ENCODE data around the gene MRGPRG. TPM values are rescaled to one million over a fixed set of nuclear protein-coding genes. Genes with fewer than 3 reads are reported as not detected.

Gene MRGPRG
- total RNA-seq, 1 experiment from 2014 or later = not detected

DNA sequence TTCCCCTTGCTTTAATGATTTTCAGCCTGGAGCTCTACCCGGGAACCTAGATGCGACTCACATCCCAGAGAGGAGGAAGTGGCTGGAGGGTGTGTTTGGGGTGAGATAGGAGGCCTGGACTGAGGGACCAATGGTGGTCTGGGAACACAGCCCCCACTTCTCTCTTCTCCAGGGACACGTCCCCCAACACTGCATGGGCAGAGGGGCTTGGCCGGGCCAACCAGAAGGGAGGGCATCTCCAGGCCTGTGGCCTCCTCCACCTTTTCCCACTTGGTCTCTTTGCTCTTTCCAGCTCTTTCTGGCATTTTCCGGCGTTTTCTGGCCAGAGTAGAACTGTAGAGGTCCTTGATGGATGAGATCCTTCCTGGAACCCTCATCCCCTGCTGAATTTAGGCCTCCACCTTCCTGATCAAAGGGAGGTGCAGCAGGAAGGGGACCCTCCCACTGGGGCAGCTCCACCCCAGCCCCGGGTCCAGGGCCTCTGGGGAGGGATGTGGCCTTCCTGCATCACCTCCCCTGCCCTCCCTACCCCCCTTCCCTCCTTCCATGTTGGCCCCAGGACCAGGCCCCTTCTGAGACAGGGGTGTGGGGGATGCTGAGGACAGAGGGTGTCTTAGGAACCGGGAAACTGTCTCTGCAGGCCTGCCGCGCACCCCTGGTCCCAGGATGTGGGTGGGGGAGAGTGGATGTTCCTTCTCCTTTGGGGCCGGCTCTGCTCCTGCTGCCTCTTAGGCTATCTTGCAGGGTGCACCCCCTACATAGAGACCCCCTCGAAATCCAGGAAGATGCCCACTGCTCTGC is 24.4 kb downstream of the MRGPRG start:
- Histone ChIP-seq H3K36me3 (ENCODE audit: insufficient read depth, low read length, poor library complexity, severe bottlenecking) (no peaks in the 10 kb centered on the region), H3K27me3 (replicated peaks; ENCODE audit: insufficient read depth, low read depth, low read length, poor library complexity) (no peaks in the 10 kb centered on the region), H3K9me3 (ENCODE audit: low read depth, low read length, poor library complexity, severe bottlenecking) (no peaks in the 10 kb centered on the region), H3K4me3 (ENCODE audit: low read depth, low read length, poor library complexity, severe bottlenecking) (no peak overlapping the region), H3K27ac (ENCODE audit: low read depth, low read length, poor library complexity, severe bottlenecking) (no peak overlapping the region), H3K4me1 (ENCODE audit: insufficient read depth, low read length, poor library complexity, severe bottlenecking) (no peaks in the 10 kb centered on the region)
- TF ChIP-seq EZH2 (IDR thresholded peaks at IDR 0.05; ENCODE audit: borderline replicate concordance, low read depth, low read length, poor library complexity, severe bottlenecking) = no peak
- no peak for TF ChIP-seq CTCF (conservative IDR thresholded peaks at IDR 0.05; ENCODE audit: low read depth, low read length)
- POLR2A ChIA-PET (ENCODE audit: low non-redundant PET) = no interaction called here
- no TSS peak for BruUV-seq (replicated peaks)
- CTCF ChIA-PET = no interaction called here
- intact Hi-C loops (cut with micrococcal nuclease; ENCODE audit: unreplicated experiment) = no loop called here
- no peak for DNase-seq (ENCODE audit: low spot score)

GRCh38 chr11:3193373-3194015 is 25.1 kb downstream of the MRGPRG start:
- Histone ChIP-seq H3K4me1 (ENCODE audit: insufficient read depth, low read length, poor library complexity, severe bottlenecking) (no peaks in the 10 kb centered on the region), H3K4me3 (ENCODE audit: low read depth, low read length, poor library complexity, severe bottlenecking) (no peak overlapping the region), H3K27me3 (replicated peaks; ENCODE audit: insufficient read depth, low read depth, low read length, poor library complexity) (no peaks in the 10 kb centered on the region), H3K27ac (ENCODE audit: low read depth, low read length, poor library complexity, severe bottlenecking) (no peak overlapping the region), H3K9me3 (ENCODE audit: low read depth, low read length, poor library complexity, severe bottlenecking) (no peaks in the 10 kb centered on the region), H3K36me3 (ENCODE audit: insufficient read depth, low read length, poor library complexity, severe bottlenecking) (no peaks in the 10 kb centered on the region)
- TF ChIP-seq EZH2 (IDR thresholded peaks at IDR 0.05; ENCODE audit: borderline replicate concordance, low read depth, low read length, poor library complexity, severe bottlenecking) (no peak), CTCF (conservative IDR thresholded peaks at IDR 0.05; ENCODE audit: low read depth, low read length) (no peak)
- BruUV-seq (replicated peaks) = no TSS peak
- intact Hi-C loops (cut with micrococcal nuclease; ENCODE audit: unreplicated experiment) = no loop called here
- no peak for DNase-seq (ENCODE audit: low spot score)
- ChIA-PET POLR2A (ENCODE audit: low non-redundant PET) (no interaction called here), CTCF (no interaction called here)

DNA sequence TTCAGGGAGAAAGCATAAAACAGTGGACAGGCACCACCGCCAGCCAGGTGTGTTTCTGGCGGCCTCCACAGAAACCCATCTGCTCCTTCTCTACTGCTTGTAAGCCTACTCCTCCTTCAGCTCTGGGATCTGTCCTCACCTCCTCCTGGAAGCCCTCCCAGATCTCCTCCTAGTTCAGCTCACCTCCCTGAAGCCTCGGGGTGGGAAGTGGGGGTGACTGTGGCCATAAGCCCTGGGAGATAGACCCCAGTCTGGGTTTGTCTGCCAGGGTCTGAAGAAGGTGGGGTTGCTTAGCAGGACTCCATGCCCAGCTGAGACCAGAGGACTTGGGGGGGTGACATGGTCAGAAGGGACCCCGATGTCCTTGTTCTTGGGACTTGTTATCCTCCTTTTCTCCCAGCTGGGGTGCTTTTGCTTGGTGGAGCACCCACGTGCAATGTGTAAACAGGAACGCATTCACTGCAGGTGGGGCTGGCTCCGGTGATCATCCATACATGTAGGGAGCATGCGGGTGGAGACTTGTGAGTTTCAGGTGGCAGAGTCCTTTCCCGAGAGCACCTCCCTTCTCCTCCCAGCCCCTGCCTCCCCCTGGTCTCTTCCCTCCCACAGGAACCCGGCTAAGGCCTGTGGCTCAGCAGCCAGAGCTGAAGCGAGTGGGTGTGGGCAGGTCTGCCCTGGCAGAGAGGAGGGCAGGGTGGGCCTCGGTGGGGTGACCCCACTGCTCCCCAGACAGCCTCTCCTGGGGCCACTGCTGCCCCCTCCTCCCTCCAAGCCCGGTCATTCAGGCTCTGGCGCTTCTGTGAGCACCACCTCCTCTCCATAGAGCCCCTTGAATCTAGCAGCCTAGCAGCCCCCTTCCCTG is 25.9 kb downstream of the MRGPRG start:
- BruUV-seq (replicated peaks) = no TSS peak
- H3K27ac ChIP-seq (ENCODE audit: low read depth, low read length, poor library complexity, severe bottlenecking) = no peak overlapping the region
- H3K36me3 ChIP-seq (ENCODE audit: insufficient read depth, low read length, poor library complexity, severe bottlenecking) = no peaks in the 10 kb centered on the region
- ChIA-PET CTCF (no interaction called here), POLR2A (ENCODE audit: low non-redundant PET) (no interaction called here)
- intact Hi-C loops (cut with micrococcal nuclease; ENCODE audit: unreplicated experiment) = no loop called here
- no peak for DNase-seq (ENCODE audit: low spot score)
- H3K4me3 ChIP-seq (ENCODE audit: low read depth, low read length, poor library complexity, severe bottlenecking) = no peak overlapping the region
- H3K9me3 ChIP-seq (ENCODE audit: low read depth, low read length, poor library complexity, severe bottlenecking) = no peaks in the 10 kb centered on the region
- no peaks in the 10 kb centered on the region for H3K4me1 ChIP-seq (ENCODE audit: insufficient read depth, low read length, poor library complexity, severe bottlenecking)
- TF ChIP-seq CTCF (conservative IDR thresholded peaks at IDR 0.05; ENCODE audit: low read depth, low read length) = no peak
- TF ChIP-seq EZH2 (IDR thresholded peaks at IDR 0.05; ENCODE audit: borderline replicate concordance, low read depth, low read length, poor library complexity, severe bottlenecking) = no peak
- no peaks in the 10 kb centered on the region for H3K27me3 ChIP-seq (replicated peaks; ENCODE audit: insufficient read depth, low read depth, low read length, poor library complexity)
